ENCODE measurements around the gene CSNK1A1. TPM values are rescaled to one million over a fixed set of nuclear protein-coding genes. Genes with fewer than 3 reads are reported as not detected.

CSNK1A1 gene
- polyA plus RNA-seq, 3 donors, result 75.7 to 131 (median 103) TPM

GRCh38 chr5:149518620-149519019, 32.6 kb downstream of the CSNK1A1 start:
- intact Hi-C loops (cut with micrococcal nuclease), result no loop called here
- no CpG with 5 or more reads among the region's 3 CpGs for WGBS (ENCODE audit: insufficient coverage)
- DNase-seq, result no peak
- TF ChIP-seq, protein P1, sequence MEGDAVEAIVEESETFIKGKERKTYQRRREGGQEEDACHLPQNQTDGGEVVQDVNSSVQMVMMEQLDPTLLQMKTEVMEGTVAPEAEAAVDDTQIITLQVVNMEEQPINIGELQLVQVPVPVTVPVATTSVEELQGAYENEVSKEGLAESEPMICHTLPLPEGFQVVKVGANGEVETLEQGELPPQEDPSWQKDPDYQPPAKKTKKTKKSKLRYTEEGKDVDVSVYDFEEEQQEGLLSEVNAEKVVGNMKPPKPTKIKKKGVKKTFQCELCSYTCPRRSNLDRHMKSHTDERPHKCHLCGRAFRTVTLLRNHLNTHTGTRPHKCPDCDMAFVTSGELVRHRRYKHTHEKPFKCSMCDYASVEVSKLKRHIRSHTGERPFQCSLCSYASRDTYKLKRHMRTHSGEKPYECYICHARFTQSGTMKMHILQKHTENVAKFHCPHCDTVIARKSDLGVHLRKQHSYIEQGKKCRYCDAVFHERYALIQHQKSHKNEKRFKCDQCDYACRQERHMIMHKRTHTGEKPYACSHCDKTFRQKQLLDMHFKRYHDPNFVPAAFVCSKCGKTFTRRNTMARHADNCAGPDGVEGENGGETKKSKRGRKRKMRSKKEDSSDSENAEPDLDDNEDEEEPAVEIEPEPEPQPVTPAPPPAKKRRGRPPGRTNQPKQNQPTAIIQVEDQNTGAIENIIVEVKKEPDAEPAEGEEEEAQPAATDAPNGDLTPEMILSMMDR (IDR thresholded peaks at IDR 0.05), result no peak
- Histone ChIP-seq H3K4me1 (ENCODE audit: control insufficient read depth in 1 of 2, insufficient read depth in 2 of 2, low read length in 2 of 2) (no peaks in the 10 kb centered on the region), H3K9me3 (replicated peaks in 1 of 2; ENCODE audit: control insufficient read depth in 1 of 2, insufficient read depth in 1 of 2, low read length in 2 of 2) (no peaks in the 10 kb centered on the region), H3K36me3 (replicated peaks in 1 of 2; ENCODE audit: control insufficient read depth in 1 of 2, insufficient read depth in 2 of 2, low read length in 2 of 2) (peaks cover 56 to 100% of the 10 kb centered on the region in 2 donors), H3K27ac (ENCODE audit: low read depth in 1 of 2, low read length in 2 of 2) (peak overlapping the region in 1 of 2 donors; percentile 54), H2AFZ (ENCODE audit: insufficient read depth, low read depth, low read length, poor library complexity, severe bottlenecking) (no peak overlapping the region), H3K79me2 (ENCODE audit: insufficient read depth, low read length) (peaks cover 100% of the 10 kb centered on the region), H3K4me3 (replicated peaks in 1 of 3; ENCODE audit: low read depth in 2 of 3, low read length in 3 of 3) (no peak overlapping the region), H3K4me2 (replicated peaks; ENCODE audit: extremely low read depth, low read length, poor library complexity, severe bottlenecking) (no peak overlapping the region), H3K9ac (ENCODE audit: insufficient read depth, low read length, poor library complexity, severe bottlenecking) (no peak overlapping the region), H4K20me1 (ENCODE audit: insufficient read depth, low read length) (peaks cover 100% of the 10 kb centered on the region), H3K27me3 (ENCODE audit: control insufficient read depth in 2 of 2, insufficient read depth in 2 of 2, low read length in 2 of 2) (no peaks in the 10 kb centered on the region)
- Mint-ChIP-seq H3K27me3 (ENCODE audit: low read depth in 3 of 3) (no peaks in the 10 kb centered on the region), H3K4me1 (peaks cover 11% of the 10 kb centered on the region), H3K4me3 (no peak overlapping the region), H3K36me3 (peaks cover 50 to 82% of the 10 kb centered on the region in 2 donors), H3K27ac (peak overlapping the region in 2 of 7 donors; percentile 11 to 79), H3K9me3 (no peaks in the 10 kb centered on the region)

DNA sequence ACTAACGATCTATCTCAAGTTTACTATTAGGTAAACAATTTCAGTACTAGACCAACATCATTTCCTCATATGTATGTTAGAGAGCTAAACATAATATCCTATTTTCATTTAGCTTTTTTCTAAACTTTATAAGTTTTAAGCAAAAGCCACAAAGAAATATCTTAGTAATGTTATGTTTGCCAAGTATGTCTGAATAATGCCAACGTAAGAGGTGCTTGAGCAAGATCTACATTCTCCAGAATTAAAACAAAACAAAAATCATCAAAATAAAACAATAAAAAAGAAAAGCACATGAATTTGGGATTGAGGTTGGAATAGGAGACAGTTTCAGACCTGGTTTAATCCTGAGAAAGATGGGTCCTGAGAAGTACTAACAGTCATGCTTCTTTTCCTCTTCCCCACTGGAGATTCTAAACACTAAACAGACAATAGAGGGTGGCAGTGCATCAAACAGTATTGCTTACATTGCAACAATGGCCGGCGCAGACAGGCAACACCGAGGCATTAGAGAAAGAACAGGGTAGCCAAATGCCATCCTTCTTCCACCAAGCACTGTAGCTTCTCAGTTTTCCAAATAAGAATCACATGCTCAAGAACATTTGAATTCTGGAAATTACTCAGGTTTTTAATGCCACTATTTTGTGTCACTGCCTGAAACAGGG, 33.6 kb downstream of the CSNK1A1 start:
- Mint-ChIP-seq H3K36me3 (peaks cover 50 to 84% of the 10 kb centered on the region in 2 donors), H3K27ac (peak overlapping the region in 3 of 7 donors; percentile 8 to 61 (median 46)), H3K4me3 (no peak overlapping the region), H3K4me1 (peaks cover 11% of the 10 kb centered on the region), H3K9me3 (no peaks in the 10 kb centered on the region), H3K27me3 (ENCODE audit: low read depth in 3 of 3) (no peaks in the 10 kb centered on the region)
- intact Hi-C loops (cut with micrococcal nuclease), result no loop called here
- peaks cover 100% of the 10 kb centered on the region for H4K20me1 ChIP-seq (ENCODE audit: insufficient read depth, low read length)
- H3K4me3 ChIP-seq (replicated peaks in 1 of 3; ENCODE audit: low read depth in 2 of 3, low read length in 3 of 3), result no peak overlapping the region
- no peaks in the 10 kb centered on the region for H3K9me3 ChIP-seq (replicated peaks in 1 of 2; ENCODE audit: control insufficient read depth in 1 of 2, insufficient read depth in 1 of 2, low read length in 2 of 2)
- no peaks in the 10 kb centered on the region for H3K27me3 ChIP-seq (ENCODE audit: control insufficient read depth in 2 of 2, insufficient read depth in 2 of 2, low read length in 2 of 2)
- peak overlapping the region in 1 of 2 donors; percentile 3 for H3K27ac ChIP-seq (ENCODE audit: low read depth in 1 of 2, low read length in 2 of 2)
- TF ChIP-seq, protein P1 (IDR thresholded peaks at IDR 0.05), result no peak
- no peaks in the 10 kb centered on the region for H3K4me1 ChIP-seq (ENCODE audit: control insufficient read depth in 1 of 2, insufficient read depth in 2 of 2, low read length in 2 of 2)
- H3K9ac ChIP-seq (ENCODE audit: insufficient read depth, low read length, poor library complexity, severe bottlenecking), result no peak overlapping the region
- WGBS (ENCODE audit: insufficient coverage), result 94% methylated on average over 3 of the region's 5 CpGs
- no peak for DNase-seq
- peaks cover 100% of the 10 kb centered on the region for H3K79me2 ChIP-seq (ENCODE audit: insufficient read depth, low read length)
- H3K4me2 ChIP-seq (replicated peaks; ENCODE audit: extremely low read depth, low read length, poor library complexity, severe bottlenecking), result no peak overlapping the region
- H3K36me3 ChIP-seq (replicated peaks in 1 of 2; ENCODE audit: control insufficient read depth in 1 of 2, insufficient read depth in 2 of 2, low read length in 2 of 2), result peaks cover 54 to 100% of the 10 kb centered on the region in 2 donors
- H2AFZ ChIP-seq (ENCODE audit: insufficient read depth, low read depth, low read length, poor library complexity, severe bottlenecking), result no peak overlapping the region
